ENCODE results near the gene HMG20A. TPM values are rescaled to one million over a fixed set of nuclear protein-coding genes. Genes with fewer than 3 reads are reported as not detected.

HMG20A gene
- total and polyA plus RNA-seq, 10 donors, result 17.9 to 107 (median 77.2) TPM

DNA sequence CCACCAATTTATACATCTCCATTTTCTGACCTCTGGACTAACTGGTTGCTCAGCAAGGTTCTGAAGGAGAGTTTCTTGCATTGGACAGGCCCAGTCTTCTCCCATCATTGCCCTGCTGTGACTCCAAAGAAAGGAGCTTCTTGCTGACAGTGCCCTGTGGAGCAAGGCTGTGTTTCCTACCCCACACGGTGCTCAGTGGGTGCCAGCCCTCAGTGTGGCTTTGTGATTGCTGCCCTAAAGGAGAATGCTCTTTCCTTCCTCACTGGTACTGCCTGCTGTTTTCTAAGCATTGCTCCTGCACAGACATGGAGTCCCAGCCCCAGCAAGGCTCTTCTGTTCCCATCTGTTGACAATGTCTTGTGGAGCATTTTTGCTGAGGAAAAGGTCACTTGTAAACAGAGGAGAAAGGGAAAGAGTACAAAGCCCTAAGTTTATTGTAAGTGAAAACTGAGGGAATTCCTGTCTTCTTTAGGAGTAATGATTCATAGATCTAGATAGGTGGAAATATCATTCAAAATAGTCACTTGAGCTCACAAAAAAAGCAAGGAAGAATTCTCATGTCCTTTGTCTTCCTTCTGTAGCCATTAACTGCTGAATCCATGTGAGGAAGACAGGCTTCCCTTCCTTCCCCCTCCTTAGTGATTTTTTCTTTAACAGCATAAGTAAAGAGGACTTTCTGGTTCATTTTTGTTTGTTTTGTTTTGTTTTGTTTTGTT is 62.9 kb downstream of the HMG20A start:
- Histone ChIP-seq H3K4me3 (no peak overlapping the region), H3K27ac (peak overlapping the region in 6 of 8 donors; percentile 6 to 83 (median 54)), H3K9me3 (no peaks in the 10 kb centered on the region), H3K36me3 (peaks cover 2 to 73% (median 50%) of the 10 kb centered on the region in 6 donors), H3K27me3 (replicated peaks in 1 of 7) (no peaks in the 10 kb centered on the region), H3K4me1 (peaks cover 0 to 57% (median 19%) of the 10 kb centered on the region in 6 donors)
- no peak for DNase-seq
- TF ChIP-seq POLR2A (IDR thresholded peaks at IDR 0.05), result no peak
- no peak for TF ChIP-seq POLR2AphosphoS5 (IDR thresholded peaks at IDR 0.05)
- TF ChIP-seq, protein P1, sequence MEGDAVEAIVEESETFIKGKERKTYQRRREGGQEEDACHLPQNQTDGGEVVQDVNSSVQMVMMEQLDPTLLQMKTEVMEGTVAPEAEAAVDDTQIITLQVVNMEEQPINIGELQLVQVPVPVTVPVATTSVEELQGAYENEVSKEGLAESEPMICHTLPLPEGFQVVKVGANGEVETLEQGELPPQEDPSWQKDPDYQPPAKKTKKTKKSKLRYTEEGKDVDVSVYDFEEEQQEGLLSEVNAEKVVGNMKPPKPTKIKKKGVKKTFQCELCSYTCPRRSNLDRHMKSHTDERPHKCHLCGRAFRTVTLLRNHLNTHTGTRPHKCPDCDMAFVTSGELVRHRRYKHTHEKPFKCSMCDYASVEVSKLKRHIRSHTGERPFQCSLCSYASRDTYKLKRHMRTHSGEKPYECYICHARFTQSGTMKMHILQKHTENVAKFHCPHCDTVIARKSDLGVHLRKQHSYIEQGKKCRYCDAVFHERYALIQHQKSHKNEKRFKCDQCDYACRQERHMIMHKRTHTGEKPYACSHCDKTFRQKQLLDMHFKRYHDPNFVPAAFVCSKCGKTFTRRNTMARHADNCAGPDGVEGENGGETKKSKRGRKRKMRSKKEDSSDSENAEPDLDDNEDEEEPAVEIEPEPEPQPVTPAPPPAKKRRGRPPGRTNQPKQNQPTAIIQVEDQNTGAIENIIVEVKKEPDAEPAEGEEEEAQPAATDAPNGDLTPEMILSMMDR (IDR thresholded peaks at IDR 0.05 in 8 of 11, conservative IDR thresholded peaks at IDR 0.05 in 3 of 11), result no peak
- intact Hi-C loops (cut with DNase I; ENCODE audit: low total_unique reads), result loop anchor here (10.0 kb wide), 1 partner anchor 49 kb away; no protein-coding TSS in a partner anchor
- WGBS, 5 donors, result 50 to 77% (median 58%) methylated on average over 1 of the region's 1 CpG

DNA sequence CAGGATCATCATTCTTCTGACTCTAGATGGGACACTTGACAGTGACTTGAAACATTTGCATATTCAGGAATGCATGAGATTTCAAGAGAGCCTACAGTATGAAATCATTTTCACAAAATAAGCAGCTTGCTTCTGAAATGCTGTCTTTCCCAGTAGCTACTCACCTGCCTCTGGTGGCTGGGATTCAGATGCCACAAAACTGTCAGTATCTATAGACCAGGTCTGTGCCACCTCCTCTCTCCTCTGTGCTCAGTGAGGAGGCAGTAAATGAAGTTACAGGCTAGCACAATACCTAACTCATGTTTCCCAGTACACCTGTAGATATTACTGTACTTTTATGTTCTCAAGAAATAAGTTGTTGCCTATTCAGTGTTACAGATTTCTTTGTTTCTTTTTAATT is 64.3 kb downstream of the HMG20A start:
- H3K27ac ChIP-seq, result peak overlapping the region in 6 of 8 donors; percentile 69 to 83 (median 73)

GRCh38 chr15:77486542-77487468 is 66.1 kb downstream of the HMG20A start:
- 55 to 68% (median 67%) methylated on average over 7 of the region's 7 CpGs for WGBS, 5 donors
- no peaks in the 10 kb centered on the region for H3K9me3 ChIP-seq
- no peak for DNase-seq
- H3K36me3 ChIP-seq, result peaks cover 0 to 48% (median 26%) of the 10 kb centered on the region in 6 donors
- peak overlapping the region; percentile 38 to 83 (median 72) for H3K27ac ChIP-seq
- peaks cover 0 to 52% (median 19%) of the 10 kb centered on the region in 6 donors for H3K4me1 ChIP-seq
- intact Hi-C loops (cut with DNase I; ENCODE audit: low total_unique reads), result loop anchor here (10.0 kb wide), 1 partner anchor 52 kb away; no protein-coding TSS in a partner anchor
- H3K4me3 ChIP-seq, result no peak overlapping the region
- H3K27me3 ChIP-seq (replicated peaks in 1 of 7), result no peaks in the 10 kb centered on the region
- TF ChIP-seq POLR2AphosphoS5 (IDR thresholded peaks at IDR 0.05), result peak in 1 of 3 donors; percentile 59
- TF ChIP-seq, protein P1 (IDR thresholded peaks at IDR 0.05 in 8 of 11, conservative IDR thresholded peaks at IDR 0.05 in 3 of 11), result no peak

More for the DNA sequence above, 64.3 kb downstream of the HMG20A start:
- H3K4me3 ChIP-seq, result no peak overlapping the region
- peaks cover under 1 to 66% (median 38%) of the 10 kb centered on the region in 6 donors for H3K36me3 ChIP-seq
- H3K27me3 ChIP-seq (replicated peaks in 1 of 7), result no peaks in the 10 kb centered on the region
- DNase-seq, result no peak
- TF ChIP-seq POLR2AphosphoS5 (IDR thresholded peaks at IDR 0.05), result no peak
- TF ChIP-seq, protein P1 (IDR thresholded peaks at IDR 0.05 in 8 of 11, conservative IDR thresholded peaks at IDR 0.05 in 3 of 11), result no peak
- no peak for TF ChIP-seq POLR2A (IDR thresholded peaks at IDR 0.05)
- no peaks in the 10 kb centered on the region for H3K9me3 ChIP-seq
- peaks cover 0 to 57% (median 19%) of the 10 kb centered on the region in 6 donors for H3K4me1 ChIP-seq
- intact Hi-C loops (cut with DNase I; ENCODE audit: low total_unique reads), result loop anchor here (10.0 kb wide), 1 partner anchor 50 kb away; no protein-coding TSS in a partner anchor
